ENCODE measurements around the gene NKD2. TPM values are rescaled to one million over a fixed set of nuclear protein-coding genes. Genes with fewer than 3 reads are reported as not detected.

Gene NKD2
- total RNA-seq, 1 experiment from 2014 or later: 0.27 TPM

GRCh38 chr5:976849-977751 is 31.5 kb upstream of the NKD2 start:
- in situ Hi-C loops (cut with HindIII; ENCODE audit: low pct_unique_long_range_greater_than_20kb, low sequenced_read_pairs): no loop called here
- DNase-seq (ENCODE audit: low read depth): no peak

GRCh38 chr5:978054-978453 is 30.5 kb upstream of the NKD2 start:
- DNase-seq (ENCODE audit: low read depth): no peak
- in situ Hi-C loops (cut with HindIII; ENCODE audit: low pct_unique_long_range_greater_than_20kb, low sequenced_read_pairs): no loop called here

GRCh38 chr5:978693-979092 is 29.9 kb upstream of the NKD2 start:
- in situ Hi-C loops (cut with HindIII; ENCODE audit: low pct_unique_long_range_greater_than_20kb, low sequenced_read_pairs): no loop called here
- no peak for DNase-seq (ENCODE audit: low read depth)

GRCh38 chr5:979100-979817 is 29.3 kb upstream of the NKD2 start:
- in situ Hi-C loops (cut with HindIII; ENCODE audit: low pct_unique_long_range_greater_than_20kb, low sequenced_read_pairs): no loop called here
- no peak for DNase-seq (ENCODE audit: low read depth)

GRCh38 chr5:980001-980588 is 28.5 kb upstream of the NKD2 start:
- in situ Hi-C loops (cut with HindIII; ENCODE audit: low pct_unique_long_range_greater_than_20kb, low sequenced_read_pairs): no loop called here

GRCh38 chr5:980966-981365 is 27.6 kb upstream of the NKD2 start:
- in situ Hi-C loops (cut with HindIII; ENCODE audit: low pct_unique_long_range_greater_than_20kb, low sequenced_read_pairs): no loop called here
- no peak for DNase-seq (ENCODE audit: low read depth)

More at GRCh38 chr5:980001-980588, 28.5 kb upstream of the NKD2 start:
- no peak for DNase-seq (ENCODE audit: low read depth)

DNA sequence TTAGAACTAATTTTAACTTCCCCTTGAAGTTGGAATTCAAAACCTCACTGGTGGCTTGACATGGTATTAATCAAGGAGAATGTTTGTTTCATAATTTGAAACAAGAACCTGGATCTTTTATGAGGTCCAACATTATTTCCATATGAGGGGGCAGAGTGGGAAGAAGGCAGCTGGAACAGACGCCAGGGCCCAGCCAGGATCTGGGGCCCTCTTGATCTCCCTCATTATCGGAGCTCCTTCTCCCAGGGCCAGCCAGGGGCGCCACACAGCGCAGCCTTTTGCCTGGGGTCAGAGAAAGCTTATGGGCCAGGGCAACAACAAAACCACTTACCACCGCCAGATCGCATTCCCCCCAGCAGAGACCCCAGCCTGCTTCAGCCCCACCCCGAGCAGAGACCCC is 27.1 kb upstream of the NKD2 start:
- in situ Hi-C loops (cut with HindIII; ENCODE audit: low pct_unique_long_range_greater_than_20kb, low sequenced_read_pairs): no loop called here
- DNase-seq (ENCODE audit: low read depth): no peak

DNA sequence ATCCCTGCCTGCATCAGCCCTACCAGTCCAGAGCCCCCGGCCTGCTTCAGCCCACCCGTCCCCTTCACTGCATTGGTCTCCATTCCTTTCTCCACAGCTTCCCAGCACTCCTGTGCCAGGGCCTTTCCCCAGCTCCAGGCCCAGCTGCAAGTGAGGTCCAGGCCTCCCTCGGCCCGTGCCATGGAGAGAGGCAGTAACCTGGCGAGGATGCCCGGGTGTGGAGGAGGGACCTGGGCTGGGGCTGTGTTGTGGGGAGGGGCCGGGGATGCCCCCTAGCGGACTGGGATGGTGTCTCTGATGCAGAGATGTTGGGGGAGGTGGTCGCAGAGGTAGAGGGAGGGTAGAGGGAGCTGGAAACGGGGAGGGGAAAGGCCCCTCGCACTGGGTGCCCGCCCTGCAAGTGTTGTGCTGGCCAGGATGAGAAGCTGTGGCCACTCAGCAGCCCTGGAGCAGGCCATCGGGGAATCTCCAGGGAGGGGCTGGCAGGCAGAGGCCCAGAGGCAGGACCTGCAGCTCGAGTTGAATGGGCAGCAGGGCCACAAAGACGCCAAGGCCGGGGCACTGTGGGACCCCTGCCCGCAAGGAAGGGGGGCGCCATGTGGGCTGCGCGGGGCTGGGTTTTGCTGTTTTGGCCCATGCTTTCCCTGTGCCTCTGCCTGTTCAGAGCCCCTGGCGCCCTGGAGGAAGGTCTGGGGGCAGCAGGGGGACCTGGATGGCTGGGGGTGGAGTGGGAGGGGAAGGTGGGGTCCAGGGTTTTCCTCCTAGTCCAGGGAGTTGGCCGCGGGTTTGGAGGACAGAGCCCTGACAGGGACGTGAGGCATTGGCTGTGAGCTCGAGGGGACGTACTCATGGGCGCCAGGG is 26.0 kb upstream of the NKD2 start:
- in situ Hi-C loops (cut with HindIII; ENCODE audit: low pct_unique_long_range_greater_than_20kb, low sequenced_read_pairs): no loop called here
- no peak for DNase-seq (ENCODE audit: low read depth)

DNA sequence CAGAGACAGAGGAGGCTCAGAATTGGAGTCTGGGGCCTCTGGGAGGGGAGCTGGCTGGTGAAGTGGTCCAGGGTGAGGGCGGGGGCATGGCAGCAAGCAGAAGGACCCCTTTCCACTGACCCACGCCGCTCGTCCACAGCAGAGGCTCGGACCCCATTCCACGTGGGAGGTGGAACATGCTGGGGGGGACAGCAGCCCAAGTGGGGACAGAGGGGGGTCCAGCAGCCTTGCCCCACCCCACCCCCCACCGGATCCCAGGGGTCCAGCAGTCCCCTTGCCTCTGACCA is 25.4 kb upstream of the NKD2 start:
- no peak for DNase-seq (ENCODE audit: low read depth)
- in situ Hi-C loops (cut with HindIII; ENCODE audit: low pct_unique_long_range_greater_than_20kb, low sequenced_read_pairs): no loop called here

GRCh38 chr5:983568-983967 is 25.0 kb upstream of the NKD2 start:
- in situ Hi-C loops (cut with HindIII; ENCODE audit: low pct_unique_long_range_greater_than_20kb, low sequenced_read_pairs): no loop called here
- no peak for DNase-seq (ENCODE audit: low read depth)

DNA sequence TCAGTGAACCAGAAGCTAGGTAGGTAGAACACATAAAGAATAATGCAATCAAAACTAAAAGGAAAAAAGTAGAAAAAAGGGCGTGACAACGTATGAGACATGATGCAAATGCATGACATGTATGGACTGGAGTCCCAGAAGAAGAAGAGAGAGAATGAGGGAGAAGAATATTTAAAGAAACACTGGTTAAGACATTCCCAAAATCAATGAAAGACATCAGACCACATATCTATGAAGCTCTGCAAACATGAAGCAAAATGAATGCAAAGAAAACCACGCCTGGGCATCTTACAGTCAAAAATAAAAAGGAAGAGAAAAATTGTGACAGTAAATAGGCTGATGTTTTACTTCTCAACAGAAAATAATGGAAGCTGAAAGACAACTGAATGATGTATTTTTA is 23.8 kb upstream of the NKD2 start:
- no peak for DNase-seq (ENCODE audit: low read depth)
- in situ Hi-C loops (cut with HindIII; ENCODE audit: low pct_unique_long_range_greater_than_20kb, low sequenced_read_pairs): no loop called here

DNA sequence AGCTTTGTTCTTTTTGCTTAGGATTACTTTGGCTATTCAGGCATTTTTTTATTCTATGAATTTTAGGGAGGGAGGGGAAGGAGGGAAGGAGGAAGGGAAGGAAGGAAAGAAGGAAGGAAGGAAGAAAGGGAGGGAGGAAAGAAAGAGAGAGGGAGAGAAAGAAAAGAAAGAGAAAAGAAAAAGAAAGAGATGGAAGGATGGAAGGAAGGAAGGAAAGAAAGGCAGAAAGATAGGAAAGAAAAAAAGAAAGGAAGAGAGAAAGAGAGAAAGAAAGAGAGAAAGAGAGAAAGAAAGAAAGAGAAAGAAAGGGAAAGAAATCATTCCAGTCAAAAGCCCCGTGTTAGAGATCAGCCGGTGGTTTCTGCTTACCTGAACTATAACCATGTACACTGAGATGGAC is 20.8 kb upstream of the NKD2 start:
- no peak for DNase-seq (ENCODE audit: low read depth)

GRCh38 chr5:988322-988721 is 20.3 kb upstream of the NKD2 start:
- in situ Hi-C loops (cut with HindIII; ENCODE audit: low pct_unique_long_range_greater_than_20kb, low sequenced_read_pairs): no loop called here
- no peak for DNase-seq (ENCODE audit: low read depth)

More for the DNA sequence above, 20.8 kb upstream of the NKD2 start:
- in situ Hi-C loops (cut with HindIII; ENCODE audit: low pct_unique_long_range_greater_than_20kb, low sequenced_read_pairs): no loop called here

- in situ Hi-C loops (cut with HindIII; ENCODE audit: low pct_unique_long_range_greater_than_20kb, low sequenced_read_pairs): no loop called here
- DNase-seq (ENCODE audit: low read depth): no peak
These were observed 18.6 kb upstream of the NKD2 start for GRCh38 chr5:989961-990530.

GRCh38 chr5:991472-992267 is 16.9 kb upstream of the NKD2 start:
- DNase-seq (ENCODE audit: low read depth): no peak
- in situ Hi-C loops (cut with HindIII; ENCODE audit: low pct_unique_long_range_greater_than_20kb, low sequenced_read_pairs): no loop called here

DNA sequence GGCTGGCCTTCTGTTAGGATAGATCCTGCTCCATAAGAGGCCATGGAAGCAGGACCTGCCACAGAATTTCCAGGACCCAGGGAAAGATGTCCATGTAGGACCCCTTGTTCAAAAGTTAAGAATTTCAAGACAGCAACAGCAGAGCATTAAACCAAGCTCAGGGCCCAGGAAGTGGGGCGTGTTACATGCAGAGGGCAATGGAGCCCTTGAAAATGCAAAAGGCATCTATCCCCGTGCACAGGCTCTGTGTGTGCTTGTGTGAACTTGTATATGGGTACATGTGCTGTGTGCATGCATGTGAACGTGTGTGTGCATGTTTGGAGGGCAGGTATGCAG is 14.4 kb upstream of the NKD2 start:
- no peak for DNase-seq (ENCODE audit: low read depth)
- in situ Hi-C loops (cut with HindIII; ENCODE audit: low pct_unique_long_range_greater_than_20kb, low sequenced_read_pairs): no loop called here

DNA sequence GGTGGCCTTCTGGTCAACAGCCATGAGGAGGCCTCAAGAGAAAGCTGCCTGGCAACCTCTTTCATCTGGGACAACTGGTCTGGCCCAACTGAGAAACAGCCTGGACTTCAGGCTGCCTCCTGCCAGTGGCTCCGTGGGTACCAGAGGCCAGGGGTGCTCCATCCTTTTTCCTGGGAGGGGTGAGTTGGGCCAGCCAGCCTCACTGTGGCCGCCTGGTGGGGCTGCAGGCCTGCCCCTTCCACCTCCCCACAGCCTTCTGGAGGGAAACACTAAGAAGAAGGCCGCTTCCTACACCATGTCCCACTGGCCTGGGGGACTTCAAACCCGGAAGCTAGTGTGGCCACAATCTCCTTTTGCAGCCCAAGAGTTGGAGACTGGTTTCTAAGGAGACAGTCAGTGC is 13.8 kb upstream of the NKD2 start:
- DNase-seq (ENCODE audit: low read depth): no peak
- in situ Hi-C loops (cut with HindIII; ENCODE audit: low pct_unique_long_range_greater_than_20kb, low sequenced_read_pairs): no loop called here

DNA sequence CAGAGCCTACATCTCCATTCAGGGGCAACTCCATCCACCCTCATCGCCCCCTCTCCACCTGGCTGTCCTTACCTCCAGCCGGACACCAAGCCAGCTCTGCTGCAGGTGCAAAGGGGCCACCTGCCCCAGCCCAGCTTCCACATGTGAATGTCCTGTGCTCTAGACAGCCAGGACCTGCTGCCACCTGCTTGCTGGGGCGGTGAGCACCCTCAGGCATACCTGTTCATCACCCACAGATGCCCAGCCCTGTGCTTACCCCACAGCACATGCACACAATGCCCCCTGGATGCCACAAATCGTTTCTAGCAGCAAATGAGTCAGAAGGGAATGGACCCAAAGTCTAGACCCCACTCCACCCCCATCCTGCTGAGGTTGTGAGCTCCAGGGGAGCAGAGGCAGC is 13.3 kb upstream of the NKD2 start:
- no peak for DNase-seq (ENCODE audit: low read depth)
- in situ Hi-C loops (cut with HindIII; ENCODE audit: low pct_unique_long_range_greater_than_20kb, low sequenced_read_pairs): no loop called here
